OCI-LY7 (cell line): ENCODE data around the gene RIMS1. TPM values are rescaled to one million over a fixed set of nuclear protein-coding genes. Genes with fewer than 3 reads are reported as not detected.

ENCODE experiments used
- BruUV-seq: library from RNA; stranded (reverse); fragments of 400-500 nt; replicated peaks from 2 replicates; lab custom pipeline; 2021; lab: Mats Ljungman, UMichigan
- CTCF ChIA-PET: fragments of 300-600 bp; sonication (Branson Sonifier 250); formaldehyde crosslinking; loops from one replicate; lab custom pipeline; 2022; ENCODE audit warnings: antibody characterized with exemption; ENCODE audit not compliant: unreplicated experiment; lab: Charles Lee
- POLR2A ChIA-PET: fragments of 300-600 bp; sonication (Branson Sonifier 250); formaldehyde crosslinking; loops from one replicate; lab custom pipeline; 2022; ENCODE audit warnings: antibody characterized with exemption; lab: Charles Lee
- DNase-seq: peaks from one replicate; pipeline ENCODE4 v3.0.0-alpha.2; 2015; ENCODE audit warnings: low spot score
- H2AFZ ChIP-seq: fragments of 200-600 bp; sonication (generic), shearing (Covaris generic); 2 replicates; pipeline ENCODE4 v1.6.1; 2014; ENCODE audit warnings: mild to moderate bottlenecking, antibody characterized with exemption, low read length, moderate library complexity
- H3K27ac ChIP-seq: fragments of 200-600 bp; sonication (generic); 2 replicates; pipeline ENCODE4 v1.5.1; 2014; ENCODE audit warnings: mixed run types, low read depth, mild to moderate bottlenecking, moderate library complexity, low read length, inconsistent platforms; ENCODE audit not compliant: poor library complexity, severe bottlenecking
- H3K36me3 ChIP-seq: fragments of 200-600 bp; sonication (generic); 2 replicates; pipeline ENCODE4 v1.6.1; 2014; ENCODE audit warnings: mild to moderate bottlenecking, antibody characterized with exemption, low read length, moderate library complexity, mixed read lengths; ENCODE audit not compliant: insufficient read depth
- H3K4me1 ChIP-seq: fragments of 200-600 bp; sonication (generic); 2 replicates; pipeline ENCODE4 v1.5.1; 2014; ENCODE audit warnings: mild to moderate bottlenecking, low read length; ENCODE audit not compliant: insufficient read depth, poor library complexity, severe bottlenecking
- H3K4me2 ChIP-seq: fragments of 200-600 bp; sonication (generic); 2 replicates; pipeline ENCODE4 v1.6.1; 2014; ENCODE audit warnings: mild to moderate bottlenecking, low read length
- H3K4me3 ChIP-seq: fragments of 200-600 bp; sonication (generic); 2 replicates; pipeline ENCODE4 v1.5.1; 2014; ENCODE audit warnings: mild to moderate bottlenecking, low read depth, low read length; ENCODE audit not compliant: poor library complexity, severe bottlenecking
- H3K79me2 ChIP-seq: fragments of 200-600 bp; sonication (generic); 2 replicates; pipeline ENCODE4 v1.6.1; 2016; ENCODE audit warnings: low read depth, mild to moderate bottlenecking, low read length, moderate library complexity, mixed read lengths; ENCODE audit not compliant: insufficient read depth
- H3K9me2 ChIP-seq: fragments of 200-600 bp; sonication (generic); 2 replicates; pipeline ENCODE4 v1.6.1; 2016; ENCODE audit warnings: mild to moderate bottlenecking, low read length, mixed read lengths; ENCODE audit not compliant: insufficient read depth
- H3K9me3 ChIP-seq: fragments of 200-600 bp; sonication (generic); 2 replicates; pipeline ENCODE4 v1.6.1; 2014; ENCODE audit warnings: mild to moderate bottlenecking, mixed run types, low read length, mixed read lengths
- H4K20me1 ChIP-seq: fragments of 200-600 bp; sonication (generic); 2 replicates; pipeline ENCODE4 v1.6.1; 2014; ENCODE audit warnings: mild to moderate bottlenecking, antibody characterized with exemption, low read length, moderate library complexity, mixed read lengths; ENCODE audit not compliant: insufficient read depth
- EZH2phosphoT487 ChIP-seq: fragments of 200-600 bp; sonication (generic); IDR thresholded peaks from 2 replicates; pipeline ENCODE4 v1.6.1; 2018; ENCODE audit warnings: low read depth, borderline replicate concordance, mild to moderate bottlenecking, mixed run types, antibody characterized with exemption, low read length, moderate library complexity, mixed read lengths
- intact Hi-C: fragments of 100-400 bp; cut with micrococcal nuclease; formaldehyde crosslinking; loops from one replicate; pipeline ENCODE4 v1.10.0; 2022; ENCODE audit not compliant: unreplicated experiment
- total RNA-seq, 2 experiments: library from RNA; depleted of rRNA in 1 of 2; stranded (reverse); fragments of >200 nt in 1 of 2; shearing (Covaris generic) in 1 of 2; gene quantifications; 2 replicates each; pipeline ENCODE4 v1.2.3, GENCODE V29; 2014 to 2022
- TF ChIP-seq, protein P1 (sequence below): fragments of 200-600 bp; sonication (generic); conservative IDR thresholded peaks from 2 replicates; pipeline ENCODE4 v1.5.1; 2014; ENCODE audit warnings: mild to moderate bottlenecking, antibody characterized with exemption, low read length, moderate library complexity, mixed read lengths

RIMS1 gene
- total RNA-seq, 2 experiments from 2014 or later = not detected

GRCh38 chr6:72446430-72446829, 560.1 kb downstream of the RIMS1 start:
- Histone ChIP-seq H3K27ac (no peak overlapping the region), H4K20me1 (no peaks in the 10 kb centered on the region), H2AFZ (no peak overlapping the region), H3K9me2 (no peaks in the 10 kb centered on the region), H3K4me1 (no peaks in the 10 kb centered on the region), H3K79me2 (no peaks in the 10 kb centered on the region), H3K4me2 (no peak overlapping the region), H3K4me3 (no peak overlapping the region), H3K36me3 (no peaks in the 10 kb centered on the region), H3K9me3 (no peaks in the 10 kb centered on the region)
- no peak for DNase-seq
- TF ChIP-seq, protein P1, sequence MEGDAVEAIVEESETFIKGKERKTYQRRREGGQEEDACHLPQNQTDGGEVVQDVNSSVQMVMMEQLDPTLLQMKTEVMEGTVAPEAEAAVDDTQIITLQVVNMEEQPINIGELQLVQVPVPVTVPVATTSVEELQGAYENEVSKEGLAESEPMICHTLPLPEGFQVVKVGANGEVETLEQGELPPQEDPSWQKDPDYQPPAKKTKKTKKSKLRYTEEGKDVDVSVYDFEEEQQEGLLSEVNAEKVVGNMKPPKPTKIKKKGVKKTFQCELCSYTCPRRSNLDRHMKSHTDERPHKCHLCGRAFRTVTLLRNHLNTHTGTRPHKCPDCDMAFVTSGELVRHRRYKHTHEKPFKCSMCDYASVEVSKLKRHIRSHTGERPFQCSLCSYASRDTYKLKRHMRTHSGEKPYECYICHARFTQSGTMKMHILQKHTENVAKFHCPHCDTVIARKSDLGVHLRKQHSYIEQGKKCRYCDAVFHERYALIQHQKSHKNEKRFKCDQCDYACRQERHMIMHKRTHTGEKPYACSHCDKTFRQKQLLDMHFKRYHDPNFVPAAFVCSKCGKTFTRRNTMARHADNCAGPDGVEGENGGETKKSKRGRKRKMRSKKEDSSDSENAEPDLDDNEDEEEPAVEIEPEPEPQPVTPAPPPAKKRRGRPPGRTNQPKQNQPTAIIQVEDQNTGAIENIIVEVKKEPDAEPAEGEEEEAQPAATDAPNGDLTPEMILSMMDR = no peak
- no peak for TF ChIP-seq EZH2phosphoT487
- CTCF ChIA-PET = no interaction called here
- no TSS peak for BruUV-seq
- POLR2A ChIA-PET = no interaction called here
- intact Hi-C loops = no loop called here
